ENCODE data around the gene GUCA2B.

DNA sequence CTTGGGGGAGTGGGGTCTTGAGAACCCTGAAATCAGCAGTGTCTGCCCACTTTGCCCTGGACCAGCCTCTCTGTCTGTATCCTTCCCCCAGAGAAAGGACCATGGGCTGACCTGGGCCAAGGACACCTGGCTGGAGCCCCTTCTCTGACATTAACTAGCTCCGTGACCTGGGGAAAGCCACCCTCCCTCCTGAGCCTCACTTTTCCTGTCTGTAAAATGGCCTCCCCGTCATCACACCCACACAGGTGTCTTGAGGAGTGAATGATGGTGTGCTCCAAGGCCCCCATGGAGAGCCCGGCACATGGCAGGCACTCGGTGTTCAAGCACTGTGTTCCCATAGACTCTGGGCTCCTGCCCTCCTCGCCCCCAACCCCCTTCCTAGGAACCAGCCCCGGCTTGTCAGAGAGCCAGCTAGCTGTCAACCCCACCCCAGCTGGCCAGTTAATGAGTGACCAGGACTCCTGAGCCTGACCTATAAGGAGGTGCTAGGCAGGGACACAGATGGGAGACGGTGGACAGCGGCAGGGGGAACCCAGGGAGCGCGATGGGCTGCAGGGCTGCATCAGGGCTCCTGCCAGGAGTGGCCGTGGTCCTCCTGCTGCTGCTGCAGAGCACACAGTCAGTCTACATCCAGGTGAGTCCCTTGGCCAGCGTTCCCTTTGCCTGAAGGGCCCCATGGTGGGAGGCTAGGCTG, at the start of gene GUCA2B:
- TF ChIP-seq POLR2AphosphoS5 (IDR thresholded peaks at IDR 0.05; ENCODE audit: low read depth, low read length) (no peak), TAF1 (IDR thresholded peaks at IDR 0.05; ENCODE audit: borderline replicate concordance, insufficient read depth, low read length) (no peak), SIN3A (IDR thresholded peaks at IDR 0.05; ENCODE audit: borderline replicate concordance, insufficient read depth, low read length) (no peak), FOXP2 (optimal IDR thresholded peaks at IDR 0.05; ENCODE audit: borderline replicate concordance, extremely low read depth, extremely low read length, insufficient read depth) (no peak)
- TF ChIP-seq, protein P1, sequence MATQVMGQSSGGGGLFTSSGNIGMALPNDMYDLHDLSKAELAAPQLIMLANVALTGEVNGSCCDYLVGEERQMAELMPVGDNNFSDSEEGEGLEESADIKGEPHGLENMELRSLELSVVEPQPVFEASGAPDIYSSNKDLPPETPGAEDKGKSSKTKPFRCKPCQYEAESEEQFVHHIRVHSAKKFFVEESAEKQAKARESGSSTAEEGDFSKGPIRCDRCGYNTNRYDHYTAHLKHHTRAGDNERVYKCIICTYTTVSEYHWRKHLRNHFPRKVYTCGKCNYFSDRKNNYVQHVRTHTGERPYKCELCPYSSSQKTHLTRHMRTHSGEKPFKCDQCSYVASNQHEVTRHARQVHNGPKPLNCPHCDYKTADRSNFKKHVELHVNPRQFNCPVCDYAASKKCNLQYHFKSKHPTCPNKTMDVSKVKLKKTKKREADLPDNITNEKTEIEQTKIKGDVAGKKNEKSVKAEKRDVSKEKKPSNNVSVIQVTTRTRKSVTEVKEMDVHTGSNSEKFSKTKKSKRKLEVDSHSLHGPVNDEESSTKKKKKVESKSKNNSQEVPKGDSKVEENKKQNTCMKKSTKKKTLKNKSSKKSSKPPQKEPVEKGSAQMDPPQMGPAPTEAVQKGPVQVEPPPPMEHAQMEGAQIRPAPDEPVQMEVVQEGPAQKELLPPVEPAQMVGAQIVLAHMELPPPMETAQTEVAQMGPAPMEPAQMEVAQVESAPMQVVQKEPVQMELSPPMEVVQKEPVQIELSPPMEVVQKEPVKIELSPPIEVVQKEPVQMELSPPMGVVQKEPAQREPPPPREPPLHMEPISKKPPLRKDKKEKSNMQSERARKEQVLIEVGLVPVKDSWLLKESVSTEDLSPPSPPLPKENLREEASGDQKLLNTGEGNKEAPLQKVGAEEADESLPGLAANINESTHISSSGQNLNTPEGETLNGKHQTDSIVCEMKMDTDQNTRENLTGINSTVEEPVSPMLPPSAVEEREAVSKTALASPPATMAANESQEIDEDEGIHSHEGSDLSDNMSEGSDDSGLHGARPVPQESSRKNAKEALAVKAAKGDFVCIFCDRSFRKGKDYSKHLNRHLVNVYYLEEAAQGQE (IDR thresholded peaks at IDR 0.05; ENCODE audit: insufficient read depth in 1 of 2, low read depth in 2 of 2, low read length in 2 of 2) = no peak

Data from PFSK-1 (cell line).